ENCODE results near the gene PRKCE.

The PRKCE gene

DNA sequence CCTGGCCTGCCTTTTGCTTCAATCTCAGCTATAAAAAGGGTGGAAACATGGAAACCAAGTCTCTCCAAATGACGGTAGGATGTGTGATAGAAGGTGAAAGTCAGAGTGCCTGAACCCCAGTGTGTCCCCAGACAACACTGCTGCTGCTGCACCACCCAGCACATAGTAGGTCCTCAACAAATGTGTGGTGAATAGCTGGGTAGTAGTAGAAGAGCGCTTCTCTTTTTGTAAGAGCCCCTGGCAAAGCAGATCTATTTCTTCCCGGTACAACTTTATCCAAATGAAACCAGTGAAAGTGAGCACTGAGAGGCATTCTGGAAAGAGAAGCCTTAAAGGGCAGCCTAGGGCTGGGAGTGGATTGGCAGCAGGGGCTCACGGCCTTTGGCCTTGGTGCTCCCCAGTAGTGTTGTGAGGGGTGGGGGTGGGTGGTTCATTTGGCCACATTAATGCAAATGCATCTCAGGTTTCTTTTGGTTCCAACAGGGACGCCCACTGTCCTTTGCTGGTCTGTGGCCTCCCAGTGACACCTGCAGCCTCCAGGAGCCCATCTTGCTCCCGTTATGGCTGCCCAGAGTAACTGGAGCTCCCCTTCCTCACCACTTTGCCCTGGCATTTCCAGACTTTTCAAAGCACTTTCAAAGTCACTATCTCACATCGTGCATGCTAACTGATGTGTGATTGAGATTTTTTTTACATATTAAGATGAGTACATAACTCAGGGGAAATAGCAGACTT is 341.4 kb downstream of the PRKCE start:
- DNase-seq (ENCODE audit: low read depth), result no peak

DNA sequence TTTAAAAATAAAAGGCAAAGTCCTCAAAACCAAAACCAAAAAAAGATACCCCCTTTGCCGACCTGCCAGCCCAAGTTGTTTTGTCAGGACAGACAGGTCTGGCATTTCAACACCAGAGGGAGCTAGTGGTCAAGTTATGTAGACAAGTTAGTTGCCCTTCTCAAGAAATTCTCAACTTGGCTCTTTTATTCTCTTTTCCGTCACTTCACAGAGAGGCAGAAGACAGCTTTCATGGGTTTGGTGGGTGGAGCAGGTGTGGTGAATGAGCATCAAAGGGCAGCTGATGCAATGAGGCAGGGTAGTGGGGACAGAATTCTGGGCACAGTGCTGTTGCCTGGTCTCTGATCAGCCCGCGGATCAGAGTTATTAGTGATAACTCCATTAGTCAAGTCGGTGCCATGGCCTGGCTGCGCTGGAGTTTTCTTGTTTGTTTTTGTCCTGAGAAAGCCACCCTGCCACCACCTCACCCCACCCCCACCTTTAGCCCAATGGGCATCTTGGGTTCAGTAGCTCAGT is 342.1 kb downstream of the PRKCE start:
- DNase-seq (ENCODE audit: low read depth), result peak; percentile 72

GRCh38 chr2:45994060-45994459 is 342.6 kb downstream of the PRKCE start:
- no peak for DNase-seq (ENCODE audit: low read depth)

DNA sequence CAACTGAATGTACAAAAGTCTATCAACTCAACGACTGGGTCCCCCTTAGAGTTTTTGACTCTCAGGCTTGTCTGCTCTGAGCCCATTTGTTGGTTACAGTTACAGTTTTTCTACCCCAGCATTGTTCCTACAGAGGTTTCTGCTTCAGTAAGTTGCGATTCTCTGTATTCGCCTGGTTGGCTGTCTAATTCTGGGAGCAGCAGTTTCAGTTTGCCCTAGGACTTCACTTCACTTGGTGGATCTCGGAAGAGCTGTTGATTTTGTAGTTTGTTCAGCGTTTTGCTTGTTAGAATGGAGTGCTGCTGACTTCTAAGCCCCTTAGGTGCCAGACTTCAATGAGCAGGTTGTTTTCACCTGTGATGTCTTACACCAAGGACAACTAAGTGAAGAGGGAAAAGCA is 349.2 kb downstream of the PRKCE start:
- no peak for DNase-seq (ENCODE audit: low read depth)

DNA sequence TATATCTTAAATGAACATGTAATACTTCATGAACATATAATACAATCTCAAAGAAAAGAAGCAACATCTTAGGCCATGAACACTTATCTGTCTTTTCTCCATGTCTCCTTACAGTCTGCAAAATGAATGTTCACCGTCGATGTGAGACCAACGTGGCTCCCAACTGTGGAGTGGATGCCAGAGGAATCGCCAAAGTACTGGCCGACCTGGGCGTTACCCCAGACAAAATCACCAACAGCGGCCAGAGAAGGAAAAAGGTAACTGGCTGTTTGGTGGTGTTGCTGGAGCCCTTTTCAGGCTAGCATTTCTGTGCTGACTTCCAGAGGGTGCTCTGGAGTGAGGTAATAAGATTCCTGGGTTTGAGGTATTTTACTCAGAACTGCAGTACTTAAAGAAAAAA is 349.8 kb downstream of the PRKCE start:
- DNase-seq (ENCODE audit: low read depth), result no peak

GRCh38 chr2:46001741-46002506 is 350.4 kb downstream of the PRKCE start:
- no peak for DNase-seq (ENCODE audit: low read depth)

DNA sequence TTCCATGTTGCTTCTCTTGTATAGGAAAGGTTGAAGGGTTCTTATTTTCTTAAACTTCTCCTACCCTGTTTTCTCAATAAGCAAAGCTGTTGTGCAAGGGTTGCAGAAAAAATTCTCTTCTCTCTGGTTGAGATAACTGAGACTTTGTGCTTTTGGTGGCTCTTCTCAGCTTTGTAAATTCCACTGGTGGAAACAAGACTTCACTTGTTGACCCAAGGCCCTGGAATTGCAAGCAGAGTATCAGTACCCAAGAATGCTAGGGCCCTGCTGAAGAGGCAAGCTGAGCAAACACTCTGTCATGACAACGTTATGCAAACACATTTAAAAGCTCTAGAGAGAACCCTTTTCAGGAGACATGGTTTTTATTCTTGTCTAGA is 351.0 kb downstream of the PRKCE start:
- DNase-seq (ENCODE audit: low read depth), result peak; percentile 13

DNA sequence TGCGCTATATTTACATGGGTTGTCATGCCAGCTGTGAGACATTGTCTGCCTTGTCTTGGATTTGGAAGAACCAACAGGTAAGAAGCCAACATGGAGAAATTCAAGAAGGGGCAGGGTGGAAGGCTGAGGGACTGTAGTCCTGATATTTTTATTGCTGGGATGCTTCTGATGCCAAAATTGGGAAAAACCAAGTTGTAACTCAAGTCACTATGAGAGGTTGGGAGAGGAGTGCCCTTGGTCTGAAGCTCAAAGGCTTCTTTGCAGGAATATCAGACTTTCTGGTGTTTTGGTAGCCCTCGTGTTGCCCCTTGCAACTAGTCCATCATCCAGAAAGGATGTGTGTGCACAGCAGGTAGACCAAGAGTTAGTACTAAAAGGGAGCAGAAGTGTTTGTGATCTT is 351.5 kb downstream of the PRKCE start:
- no peak for DNase-seq (ENCODE audit: low read depth)

DNA sequence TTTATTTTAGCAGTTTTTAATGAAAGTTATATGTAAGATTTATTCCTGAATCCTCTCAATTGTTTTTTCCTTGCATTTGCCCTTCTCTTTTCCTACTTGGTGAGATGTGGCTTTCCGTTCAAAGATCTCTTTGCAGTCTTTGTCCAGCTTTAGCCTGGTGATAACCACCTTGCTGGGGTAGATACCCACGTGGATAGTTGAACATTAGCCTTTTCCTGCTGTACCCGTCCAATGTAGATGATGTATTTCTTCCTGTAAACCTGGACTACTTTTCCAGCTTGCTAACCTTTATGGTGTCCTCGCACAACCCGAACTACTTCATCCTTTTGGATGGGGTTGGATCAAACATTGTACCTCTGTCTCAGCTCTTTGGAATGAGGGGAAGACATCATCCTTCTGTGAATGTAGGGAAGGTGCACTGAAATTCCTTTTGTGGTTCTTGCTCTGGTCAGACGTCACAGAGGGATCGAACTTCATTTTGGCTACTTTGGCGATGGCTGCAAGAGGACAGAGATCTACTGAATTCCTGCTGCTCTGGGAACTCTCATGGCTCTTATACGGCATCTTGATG is 352.5 kb downstream of the PRKCE start:
- no peak for DNase-seq (ENCODE audit: low read depth)

DNA sequence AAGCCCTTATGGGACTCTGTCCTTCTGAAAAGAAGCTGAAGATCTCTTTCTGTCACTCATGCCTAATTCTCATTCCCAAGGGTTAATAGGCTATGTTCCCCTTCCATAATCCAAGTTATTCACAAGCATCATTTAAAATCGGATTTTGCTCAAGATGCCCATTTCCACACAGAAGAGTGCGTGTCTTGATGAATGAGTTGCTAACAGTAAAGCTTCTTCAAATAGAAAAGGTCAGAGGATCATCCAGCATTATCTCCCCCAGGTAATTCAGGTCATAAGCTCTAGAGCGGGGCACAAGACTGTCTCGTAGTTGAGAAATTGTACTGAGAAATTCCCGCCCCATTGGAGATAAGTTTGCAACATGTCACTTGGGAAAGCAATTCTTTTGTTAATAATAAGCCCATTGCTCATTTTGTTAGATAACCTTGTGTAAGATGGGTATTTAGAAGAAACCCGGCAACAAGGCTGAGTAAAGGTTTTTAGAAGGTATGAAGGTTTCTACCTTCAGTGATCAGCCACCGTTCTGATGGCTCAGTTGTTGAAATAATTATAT is 355.1 kb downstream of the PRKCE start:
- DNase-seq (ENCODE audit: low read depth), result no peak

GRCh38 chr2:46007412-46007811 is 355.9 kb downstream of the PRKCE start:
- no peak for DNase-seq (ENCODE audit: low read depth)

- no peak for DNase-seq (ENCODE audit: low read depth)
These were observed 356.8 kb downstream of the PRKCE start for GRCh38 chr2:46008091-46008870.

DNA sequence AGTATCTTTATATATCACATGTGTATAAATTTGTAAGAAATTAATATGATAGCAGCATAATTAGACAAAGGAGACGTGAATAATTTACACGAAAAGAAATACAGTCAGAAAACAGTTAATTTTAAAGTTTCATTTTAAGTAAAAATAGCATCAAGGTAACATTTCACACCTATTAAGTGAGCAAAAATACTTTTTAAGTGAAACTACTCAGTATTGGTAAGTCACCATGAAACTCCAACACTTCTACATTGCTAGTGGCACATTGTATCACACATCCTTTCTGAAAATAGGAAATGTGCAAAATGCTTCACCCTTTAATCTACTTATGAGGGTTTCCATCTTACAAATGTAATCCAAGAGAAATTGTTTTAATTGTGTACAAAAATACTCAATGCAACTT is 357.8 kb downstream of the PRKCE start:
- no peak for DNase-seq (ENCODE audit: low read depth)

DNA sequence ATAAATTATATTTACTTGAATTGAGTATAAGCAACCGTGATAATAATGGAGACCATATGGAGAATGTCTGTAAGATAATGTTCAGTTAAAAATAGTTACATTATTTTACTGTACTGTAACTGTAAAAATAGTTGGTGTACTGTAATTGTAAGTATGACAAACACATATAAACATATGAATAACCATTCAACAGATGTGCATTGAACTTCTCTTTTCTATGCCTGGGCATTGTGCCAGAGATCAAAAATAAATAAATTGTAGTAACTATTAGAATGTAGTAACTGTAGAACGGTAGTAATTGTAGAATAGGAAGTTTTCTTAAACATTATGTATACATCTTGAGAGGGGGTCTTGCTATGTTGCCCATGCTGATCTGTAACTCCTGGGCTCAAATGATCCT is 358.3 kb downstream of the PRKCE start:
- DNase-seq (ENCODE audit: low read depth), result peak; percentile 26

DNA sequence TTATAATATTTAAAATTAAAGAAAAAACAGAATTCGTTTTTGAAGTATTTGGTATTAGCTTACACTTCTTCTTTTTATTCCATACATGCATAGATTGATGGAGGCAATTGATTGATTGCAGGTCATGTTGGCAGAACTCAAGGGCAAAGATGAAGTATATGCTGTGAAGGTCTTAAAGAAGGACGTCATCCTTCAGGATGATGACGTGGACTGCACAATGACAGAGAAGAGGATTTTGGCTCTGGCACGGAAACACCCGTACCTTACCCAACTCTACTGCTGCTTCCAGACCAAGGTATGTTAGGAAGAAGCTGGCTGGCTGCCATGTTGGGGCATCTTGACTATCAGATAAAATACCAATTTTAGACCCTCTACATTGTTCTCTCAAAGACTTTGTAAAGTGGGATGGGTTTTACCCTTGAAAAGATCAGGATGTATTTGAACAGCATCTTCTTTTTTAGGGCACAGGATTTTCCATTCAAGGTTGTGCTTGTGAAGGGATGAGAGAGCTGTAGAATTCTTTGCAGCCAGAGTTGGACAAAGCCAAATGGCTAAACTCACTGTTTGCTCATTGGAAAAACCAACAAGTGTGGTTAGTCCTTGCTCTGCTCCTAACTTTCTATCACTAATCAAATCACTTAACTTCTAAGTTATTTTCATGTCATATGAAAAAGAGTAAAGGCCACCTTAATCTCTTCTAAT is 358.9 kb downstream of the PRKCE start:
- no peak for DNase-seq (ENCODE audit: low read depth)

DNA sequence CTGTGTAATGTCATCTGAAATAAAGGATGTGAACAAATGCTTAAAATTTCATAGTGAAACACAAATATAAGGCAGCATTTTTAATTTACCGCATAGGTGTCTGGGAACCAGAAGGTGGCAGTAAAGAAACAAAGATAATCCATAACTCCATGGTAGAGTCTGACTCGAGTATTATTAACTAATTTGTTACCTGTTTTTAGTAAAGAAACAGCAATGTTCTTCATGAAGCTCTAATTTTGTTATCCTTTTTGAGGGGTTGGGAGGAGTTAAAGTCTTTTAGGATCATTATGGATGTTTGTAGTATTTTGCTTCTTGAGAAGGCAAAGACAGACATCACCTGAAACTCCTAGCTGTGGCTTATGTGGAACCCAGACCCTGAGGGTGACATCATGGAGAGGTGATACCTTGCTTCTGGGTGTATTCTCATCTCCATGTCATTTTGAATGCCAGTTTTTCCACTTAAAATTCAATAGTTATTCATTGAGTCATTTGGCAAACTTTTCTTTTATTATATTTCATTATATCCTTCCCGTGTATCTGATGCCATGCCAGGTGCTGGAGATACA is 359.5 kb downstream of the PRKCE start:
- peak; percentile 29 for DNase-seq (ENCODE audit: low read depth)

GRCh38 chr2:46012618-46013240 is 361.3 kb downstream of the PRKCE start:
- DNase-seq (ENCODE audit: low read depth), result no peak

- no peak for DNase-seq (ENCODE audit: low read depth)
These were observed 362.3 kb downstream of the PRKCE start for GRCh38 chr2:46013726-46014125.

GRCh38 chr2:46014911-46015654 is 363.6 kb downstream of the PRKCE start:
- peak; percentile 42 for DNase-seq (ENCODE audit: low read depth)

- no peak for DNase-seq (ENCODE audit: low read depth)
These were observed 364.2 kb downstream of the PRKCE start for GRCh38 chr2:46015671-46016070.
